SK-N-SH (cell line): ENCODE results near the gene VANGL2. TPM values are rescaled to one million over a fixed set of nuclear protein-coding genes. Genes with fewer than 3 reads are reported as not detected.

Experiments used
- CTCF ChIA-PET: fragments of 300-600, 350-600 bp; formaldehyde crosslinking; extraction: SDS; loops from one replicate; lab custom pipeline; 2021; lab: Yijun Ruan, JAX
- POLR2A ChIA-PET: fragments of 350-600 bp; sonication (Branson Sonifier 250); formaldehyde crosslinking; extraction: SDS; loops from one replicate; lab custom pipeline; 2020; ENCODE audit warnings: antibody characterized with exemption, inconsistent platforms; lab: Yijun Ruan, JAX
- DNase-seq: peaks from one replicate; pipeline ENCODE4 v3.0.0; 2012
- H2AFZ ChIP-seq: fragments of 200-600 bp; sonication (generic); 2 replicates; pipeline ENCODE4 v1.8.1; 2016; ENCODE audit warnings: antibody characterized with exemption, mild to moderate bottlenecking, low read depth
- H3F3A ChIP-seq: fragments of 200-600 bp; sonication (generic); replicated peaks from 2 replicates; pipeline ENCODE3; 2016; ENCODE audit warnings: antibody characterized with exemption, mild to moderate bottlenecking; ENCODE audit not compliant: insufficient read depth
- H3K27ac ChIP-seq, 2 experiments: fragments of 200-500 bp in 1 of 2; fragments of 200-600 bp in 1 of 2; sonication (Bioruptor generic) in 1 of 2; sonication (generic), shearing (Covaris generic) in 1 of 2; 2 replicates each; pipeline versions ENCODE4 v1.5.1 to v1.6.1; 2014 to 2016; ENCODE audit warnings: low read depth in 2 of 2, inconsistent platforms in 1 of 2, low read length in 1 of 2, mild to moderate bottlenecking in 1 of 2, mixed read lengths in 1 of 2
- H3K27me3 ChIP-seq: fragments of 200-600 bp; sonication (generic), shearing (Covaris generic); 2 replicates; pipeline ENCODE4 v1.6.1; 2016; ENCODE audit warnings: mixed run types; ENCODE audit not compliant: insufficient read depth
- H3K36me3 ChIP-seq, 2 experiments: fragments of 200-500 bp in 1 of 2; fragments of 200-600 bp in 1 of 2; sonication (Bioruptor generic) in 1 of 2; sonication (generic) in 1 of 2; replicated peaks in 1 of 2; 2 replicates each; pipeline versions ENCODE3 to v1.5.1; 2014 to 2016; ENCODE audit warnings: low read length in 1 of 2, mild to moderate bottlenecking in 1 of 2; ENCODE audit not compliant: insufficient read depth in 2 of 2, control insufficient read depth in 1 of 2
- H3K4me1 ChIP-seq, 2 experiments: fragments of 200-500 bp in 1 of 2; fragments of 200-600 bp in 1 of 2; sonication (Bioruptor generic) in 1 of 2; sonication (generic), shearing (Covaris generic) in 1 of 2; 2 replicates each; pipeline versions ENCODE4 v1.5.1 to v1.6.1; 2014 to 2016; ENCODE audit warnings: low read depth in 1 of 2, low read length in 1 of 2, mixed run types in 1 of 2; ENCODE audit not compliant: insufficient read depth in 2 of 2, control insufficient read depth in 1 of 2
- H3K4me2 ChIP-seq: fragments of 200-600 bp; sonication (generic), shearing (Covaris generic); 2 replicates; pipeline ENCODE4 v1.6.1; 2017; ENCODE audit warnings: mixed run types
- H3K4me3 ChIP-seq, 2 experiments: fragments of 200-500 bp in 1 of 2; fragments of 200-600 bp in 1 of 2; sonication (Bioruptor generic) in 1 of 2; sonication (generic), shearing (Covaris generic) in 1 of 2; 2 replicates each; pipeline versions ENCODE4 v1.5.1 to v1.8.1; 2014 to 2016; ENCODE audit warnings: low read depth in 2 of 2, inconsistent platforms in 1 of 2, low read length in 1 of 2, mild to moderate bottlenecking in 1 of 2, mixed read lengths in 1 of 2, moderate library complexity in 1 of 2
- H3K79me2 ChIP-seq: fragments of 200-600 bp; sonication (generic); 2 replicates; pipeline ENCODE4 v1.8.1; 2017; ENCODE audit warnings: mild to moderate bottlenecking; ENCODE audit not compliant: insufficient read depth
- H3K9ac ChIP-seq: fragments of 200-600 bp; sonication (generic); 2 replicates; pipeline ENCODE4 v1.6.1; 2017; ENCODE audit warnings: mixed run types
- H3K9me2 ChIP-seq: fragments of 200-600 bp; sonication (generic); 2 replicates; pipeline ENCODE4 v1.6.1; 2017; ENCODE audit warnings: mixed run types
- H3K9me3 ChIP-seq: fragments of 200-600 bp; sonication (generic); 2 replicates; pipeline ENCODE4 v1.6.1; 2017; ENCODE audit warnings: mixed run types, mild to moderate bottlenecking, moderate library complexity
- H4K20me1 ChIP-seq: fragments of 200-600 bp; sonication (generic); 2 replicates; pipeline ENCODE4 v1.6.1; 2017; ENCODE audit warnings: mild to moderate bottlenecking, mixed run types; ENCODE audit not compliant: insufficient read depth
- CHD2 ChIP-seq: fragments of 150-350 bp; IDR thresholded peaks from 2 replicates; pipeline ENCODE4 v1.6.1; 2018; ENCODE audit warnings: low read length; ENCODE audit not compliant: partially characterized antibody
- EZH2phosphoT487 ChIP-seq: fragments of 200-600 bp; sonication (generic); IDR thresholded peaks from 2 replicates; pipeline ENCODE4 v1.6.1; 2017; ENCODE audit warnings: low read depth, mixed run types, mild to moderate bottlenecking, antibody characterized with exemption, moderate library complexity, borderline replicate concordance
- FOSL2 ChIP-seq: IDR thresholded peaks from 2 replicates; pipeline ENCODE4 v1.4.0; 2012; ENCODE audit warnings: low read depth, mild to moderate bottlenecking, moderate library complexity, borderline replicate concordance
- FOXJ3 ChIP-seq: sonication (generic); formaldehyde crosslinking; IDR thresholded peaks from 2 replicates; pipeline ENCODE4 v1.5.1; 2020; ENCODE audit warnings: mild to moderate bottlenecking, missing genetic modification reagents
- FOXM1 ChIP-seq: IDR thresholded peaks from 2 replicates; pipeline ENCODE4 v1.4.0; 2012; ENCODE audit warnings: low read depth, mild to moderate bottlenecking
- GABPA ChIP-seq: IDR thresholded peaks from 2 replicates; pipeline ENCODE4 v1.4.0; 2012; ENCODE audit warnings: low read depth, mild to moderate bottlenecking
- MAX ChIP-seq: IDR thresholded peaks from 2 replicates; pipeline ENCODE4 v1.4.0; 2012; ENCODE audit warnings: low read depth
- MEF2A ChIP-seq: IDR thresholded peaks from 2 replicates; pipeline ENCODE4 v1.4.0; 2012; ENCODE audit warnings: low read depth, borderline replicate concordance
- MXI1 ChIP-seq: IDR thresholded peaks from 2 replicates; pipeline ENCODE4 v1.6.1; 2012; ENCODE audit warnings: mild to moderate bottlenecking, low read depth, low read length, improper control_type of control experiment
- NRF1 ChIP-seq: IDR thresholded peaks from 2 replicates; pipeline ENCODE4 v1.6.1; 2012; ENCODE audit warnings: low read depth, mild to moderate bottlenecking, low read length
- RCOR1 ChIP-seq: fragments of 150-350 bp; IDR thresholded peaks from 2 replicates; pipeline ENCODE4 v1.6.1; 2017; ENCODE audit warnings: antibody characterized with exemption, low read length
- REST ChIP-seq: IDR thresholded peaks from 2 replicates; pipeline ENCODE4 v1.6.1; 2012; ENCODE audit warnings: mild to moderate bottlenecking, low read depth, low read length, moderate library complexity
- RFX5 ChIP-seq: IDR thresholded peaks from 2 replicates; pipeline ENCODE4 v1.6.1; 2012; ENCODE audit warnings: mild to moderate bottlenecking, improper control_type of control experiment, low read length
- RXRA ChIP-seq: IDR thresholded peaks from 2 replicates; pipeline ENCODE4 v1.4.0; 2012; ENCODE audit warnings: low read depth, mild to moderate bottlenecking, borderline replicate concordance
- SIN3A ChIP-seq: IDR thresholded peaks from 2 replicates; pipeline ENCODE4 v1.6.1; 2012; ENCODE audit warnings: low read depth, mild to moderate bottlenecking, low read length, moderate library complexity, borderline replicate concordance
- TAF1 ChIP-seq: IDR thresholded peaks from 2 replicates; pipeline ENCODE4 v1.6.1; 2012; ENCODE audit warnings: low read depth, mild to moderate bottlenecking, low read length, moderate library complexity, borderline replicate concordance
- TCF12 ChIP-seq: IDR thresholded peaks from 2 replicates; pipeline ENCODE4 v1.4.0; 2012
- YY1 ChIP-seq: IDR thresholded peaks from 2 replicates; pipeline ENCODE4 v1.4.0; 2012; ENCODE audit warnings: low read depth, mild to moderate bottlenecking
- WGBS: methylation state at CpG from one replicate; pipeline ENCODE4 v1.1.6; 2017; ENCODE audit warnings: low lambda C conversion rate; 5-methylcytosine and 5-hydroxymethylcytosine counted together
- polyA plus RNA-seq, 3 experiments: library from polyadenylated mRNA; depleted of rRNA; stranded (reverse); fragments of >200 nt; gene quantifications; 2 replicates each; pipeline ENCODE4 v1.2.3, GENCODE V29; 2012
- TF ChIP-seq, protein P1 (sequence below): fragments of 200-600 bp; sonication (generic); IDR thresholded peaks from 2 replicates; pipeline ENCODE4 v1.6.1; 2017; ENCODE audit warnings: antibody characterized with exemption, mild to moderate bottlenecking, moderate library complexity

VANGL2 gene
- polyA plus RNA-seq, 1 of the 3 experiments (the other 2 are of a cell fraction): 13.4 TPM

DNA sequence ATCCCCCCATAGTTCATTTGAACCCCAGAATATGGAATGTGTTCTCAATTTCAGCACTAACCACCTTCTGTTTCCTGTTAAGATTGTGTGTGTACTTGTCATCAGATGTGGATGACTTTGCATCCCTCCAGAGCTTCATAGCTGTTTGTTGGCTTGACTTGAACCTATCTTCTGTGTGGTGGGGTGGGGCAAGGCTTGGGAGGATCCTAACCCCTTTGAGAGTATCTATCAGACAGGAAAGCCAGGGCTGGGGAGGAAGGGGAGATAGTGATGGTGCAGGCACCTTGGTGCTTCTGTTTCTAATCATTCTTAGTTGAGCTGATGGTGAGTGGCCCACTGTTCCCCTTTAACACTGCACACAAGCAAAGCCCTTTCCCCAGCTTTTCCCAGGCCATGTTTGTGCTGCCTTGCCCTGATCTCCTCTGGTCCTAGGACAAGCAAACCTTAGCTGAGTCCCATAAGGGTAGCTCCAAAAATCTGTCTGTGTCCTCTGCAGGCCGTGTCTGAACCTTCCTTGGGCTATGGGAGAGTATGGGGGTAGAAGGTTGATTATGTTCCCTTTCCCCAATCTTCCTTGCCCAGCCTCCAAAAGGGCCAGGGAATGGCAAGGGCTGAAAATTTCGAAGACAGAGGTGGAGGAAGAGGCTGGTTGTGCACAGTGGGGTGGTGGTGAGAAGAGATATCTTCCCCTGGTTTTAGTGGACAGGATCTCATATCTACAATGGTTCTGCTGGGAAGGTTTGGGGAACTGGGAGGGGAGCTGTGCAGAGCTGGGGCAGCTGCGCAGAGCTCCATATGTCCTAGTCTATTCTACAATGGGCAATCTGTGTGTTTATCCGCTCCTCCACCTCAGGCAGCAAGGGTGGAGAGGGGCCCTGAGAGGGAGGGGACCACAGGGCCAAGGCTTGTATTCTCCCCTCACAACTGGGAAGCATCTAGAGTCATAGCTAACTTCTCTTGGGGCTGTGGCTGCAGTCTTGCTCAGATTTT is 32.1 kb upstream of the VANGL2 start:
- H4K20me1 ChIP-seq: no peaks in the 10 kb centered on the region
- ChIA-PET POLR2A (no interaction called here), CTCF (interaction anchor here (0.5 to 9.0 kb wide), 8 partner anchors 7 to 267 kb away, joined by 3 to 85 read pairs (median 3); no protein-coding TSS in a partner anchor)
- no peak overlapping the region for H2AFZ ChIP-seq
- no peaks in the 10 kb centered on the region for H3K9me2 ChIP-seq
- no peak overlapping the region for H3K4me2 ChIP-seq
- no peaks in the 10 kb centered on the region for H3K36me3 ChIP-seq
- H3K79me2 ChIP-seq: no peaks in the 10 kb centered on the region
- H3K27me3 ChIP-seq: no peaks in the 10 kb centered on the region
- TF ChIP-seq SIN3A (no peak), EZH2phosphoT487 (no peak), MEF2A (no peak), REST (no peak), GABPA (no peak), NRF1 (no peak), RFX5 (no peak), CHD2 (no peak), RXRA (no peak), FOXM1 (no peak), YY1 (no peak), MAX (no peak), RCOR1 (no peak), TAF1 (no peak), MXI1 (no peak), TCF12 (no peak), FOXJ3 (CRISPR knock-in tag) (no peak), FOSL2 (no peak)
- TF ChIP-seq, protein P1, sequence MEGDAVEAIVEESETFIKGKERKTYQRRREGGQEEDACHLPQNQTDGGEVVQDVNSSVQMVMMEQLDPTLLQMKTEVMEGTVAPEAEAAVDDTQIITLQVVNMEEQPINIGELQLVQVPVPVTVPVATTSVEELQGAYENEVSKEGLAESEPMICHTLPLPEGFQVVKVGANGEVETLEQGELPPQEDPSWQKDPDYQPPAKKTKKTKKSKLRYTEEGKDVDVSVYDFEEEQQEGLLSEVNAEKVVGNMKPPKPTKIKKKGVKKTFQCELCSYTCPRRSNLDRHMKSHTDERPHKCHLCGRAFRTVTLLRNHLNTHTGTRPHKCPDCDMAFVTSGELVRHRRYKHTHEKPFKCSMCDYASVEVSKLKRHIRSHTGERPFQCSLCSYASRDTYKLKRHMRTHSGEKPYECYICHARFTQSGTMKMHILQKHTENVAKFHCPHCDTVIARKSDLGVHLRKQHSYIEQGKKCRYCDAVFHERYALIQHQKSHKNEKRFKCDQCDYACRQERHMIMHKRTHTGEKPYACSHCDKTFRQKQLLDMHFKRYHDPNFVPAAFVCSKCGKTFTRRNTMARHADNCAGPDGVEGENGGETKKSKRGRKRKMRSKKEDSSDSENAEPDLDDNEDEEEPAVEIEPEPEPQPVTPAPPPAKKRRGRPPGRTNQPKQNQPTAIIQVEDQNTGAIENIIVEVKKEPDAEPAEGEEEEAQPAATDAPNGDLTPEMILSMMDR: no peak
- H3K9me3 ChIP-seq: no peaks in the 10 kb centered on the region
- no peak overlapping the region for H3K27ac ChIP-seq
- 42% methylated on average over 4 of the region's 4 CpGs for WGBS
- DNase-seq: no peak
- no peaks in the 10 kb centered on the region for H3F3A ChIP-seq
- H3K4me1 ChIP-seq: no peaks in the 10 kb centered on the region
- no peak overlapping the region for H3K9ac ChIP-seq
- H3K4me3 ChIP-seq: no peak overlapping the region
